ENCODE results near the gene RPL36AL. TPM values are rescaled to one million over a fixed set of nuclear protein-coding genes. Genes with fewer than 3 reads are reported as not detected.

The RPL36AL gene
- total and polyA plus RNA-seq, 2 experiments from 2014 or later = 122 to 723 TPM

DNA sequence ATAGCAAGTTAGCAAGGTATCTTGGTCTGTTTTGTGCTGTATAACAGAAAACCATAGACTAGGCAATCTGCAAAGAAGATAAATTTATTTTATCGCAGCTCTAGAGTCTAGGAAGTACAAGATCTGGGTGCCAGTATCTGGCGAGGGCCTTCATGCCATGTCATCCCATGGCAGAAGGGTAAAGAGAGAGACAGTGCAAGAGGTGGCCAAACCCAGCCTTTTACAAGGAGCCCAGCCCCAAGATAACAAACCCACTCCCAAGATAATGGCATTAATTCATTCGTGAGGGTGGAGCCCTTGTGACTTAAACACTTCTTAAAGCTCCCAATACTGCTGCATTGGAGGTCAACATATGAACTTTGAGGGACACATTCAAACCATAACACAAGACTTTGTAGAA lies 51.1 kb downstream of the RPL36AL start (continued):
- TF ChIP-seq, protein P1, sequence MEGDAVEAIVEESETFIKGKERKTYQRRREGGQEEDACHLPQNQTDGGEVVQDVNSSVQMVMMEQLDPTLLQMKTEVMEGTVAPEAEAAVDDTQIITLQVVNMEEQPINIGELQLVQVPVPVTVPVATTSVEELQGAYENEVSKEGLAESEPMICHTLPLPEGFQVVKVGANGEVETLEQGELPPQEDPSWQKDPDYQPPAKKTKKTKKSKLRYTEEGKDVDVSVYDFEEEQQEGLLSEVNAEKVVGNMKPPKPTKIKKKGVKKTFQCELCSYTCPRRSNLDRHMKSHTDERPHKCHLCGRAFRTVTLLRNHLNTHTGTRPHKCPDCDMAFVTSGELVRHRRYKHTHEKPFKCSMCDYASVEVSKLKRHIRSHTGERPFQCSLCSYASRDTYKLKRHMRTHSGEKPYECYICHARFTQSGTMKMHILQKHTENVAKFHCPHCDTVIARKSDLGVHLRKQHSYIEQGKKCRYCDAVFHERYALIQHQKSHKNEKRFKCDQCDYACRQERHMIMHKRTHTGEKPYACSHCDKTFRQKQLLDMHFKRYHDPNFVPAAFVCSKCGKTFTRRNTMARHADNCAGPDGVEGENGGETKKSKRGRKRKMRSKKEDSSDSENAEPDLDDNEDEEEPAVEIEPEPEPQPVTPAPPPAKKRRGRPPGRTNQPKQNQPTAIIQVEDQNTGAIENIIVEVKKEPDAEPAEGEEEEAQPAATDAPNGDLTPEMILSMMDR (conservative IDR thresholded peaks at IDR 0.05; ENCODE audit: low read depth in 2 of 2) = no peak
- TF ChIP-seq JUNB (IDR thresholded peaks at IDR 0.05; ENCODE audit: unreplicated experiment) (no peak), EZH2phosphoT487 (IDR thresholded peaks at IDR 0.05; ENCODE audit: unreplicated experiment) (no peak), EZH2 (IDR thresholded peaks at IDR 0.05; ENCODE audit: low read depth, unreplicated experiment) (no peak), ZNF331 (CRISPR knock-in tag; IDR thresholded peaks at IDR 0.05; ENCODE audit: low read depth) (no peak), NANOG (IDR thresholded peaks at IDR 0.05; ENCODE audit: borderline replicate concordance) (no peak), STAT1 (IDR thresholded peaks at IDR 0.05; ENCODE audit: unreplicated experiment) (no peak), POLR2AphosphoS5 (IDR thresholded peaks at IDR 0.05; ENCODE audit: low read depth) (no peak), CREB1 (CRISPR knock-in tag; IDR thresholded peaks at IDR 0.05; ENCODE audit: low read depth) (no peak)
- TF ChIP-seq, protein P2, sequence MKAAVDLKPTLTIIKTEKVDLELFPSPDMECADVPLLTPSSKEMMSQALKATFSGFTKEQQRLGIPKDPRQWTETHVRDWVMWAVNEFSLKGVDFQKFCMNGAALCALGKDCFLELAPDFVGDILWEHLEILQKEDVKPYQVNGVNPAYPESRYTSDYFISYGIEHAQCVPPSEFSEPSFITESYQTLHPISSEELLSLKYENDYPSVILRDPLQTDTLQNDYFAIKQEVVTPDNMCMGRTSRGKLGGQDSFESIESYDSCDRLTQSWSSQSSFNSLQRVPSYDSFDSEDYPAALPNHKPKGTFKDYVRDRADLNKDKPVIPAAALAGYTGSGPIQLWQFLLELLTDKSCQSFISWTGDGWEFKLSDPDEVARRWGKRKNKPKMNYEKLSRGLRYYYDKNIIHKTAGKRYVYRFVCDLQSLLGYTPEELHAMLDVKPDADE (IDR thresholded peaks at IDR 0.05) = no peak
- TF ChIP-seq, protein P3, sequence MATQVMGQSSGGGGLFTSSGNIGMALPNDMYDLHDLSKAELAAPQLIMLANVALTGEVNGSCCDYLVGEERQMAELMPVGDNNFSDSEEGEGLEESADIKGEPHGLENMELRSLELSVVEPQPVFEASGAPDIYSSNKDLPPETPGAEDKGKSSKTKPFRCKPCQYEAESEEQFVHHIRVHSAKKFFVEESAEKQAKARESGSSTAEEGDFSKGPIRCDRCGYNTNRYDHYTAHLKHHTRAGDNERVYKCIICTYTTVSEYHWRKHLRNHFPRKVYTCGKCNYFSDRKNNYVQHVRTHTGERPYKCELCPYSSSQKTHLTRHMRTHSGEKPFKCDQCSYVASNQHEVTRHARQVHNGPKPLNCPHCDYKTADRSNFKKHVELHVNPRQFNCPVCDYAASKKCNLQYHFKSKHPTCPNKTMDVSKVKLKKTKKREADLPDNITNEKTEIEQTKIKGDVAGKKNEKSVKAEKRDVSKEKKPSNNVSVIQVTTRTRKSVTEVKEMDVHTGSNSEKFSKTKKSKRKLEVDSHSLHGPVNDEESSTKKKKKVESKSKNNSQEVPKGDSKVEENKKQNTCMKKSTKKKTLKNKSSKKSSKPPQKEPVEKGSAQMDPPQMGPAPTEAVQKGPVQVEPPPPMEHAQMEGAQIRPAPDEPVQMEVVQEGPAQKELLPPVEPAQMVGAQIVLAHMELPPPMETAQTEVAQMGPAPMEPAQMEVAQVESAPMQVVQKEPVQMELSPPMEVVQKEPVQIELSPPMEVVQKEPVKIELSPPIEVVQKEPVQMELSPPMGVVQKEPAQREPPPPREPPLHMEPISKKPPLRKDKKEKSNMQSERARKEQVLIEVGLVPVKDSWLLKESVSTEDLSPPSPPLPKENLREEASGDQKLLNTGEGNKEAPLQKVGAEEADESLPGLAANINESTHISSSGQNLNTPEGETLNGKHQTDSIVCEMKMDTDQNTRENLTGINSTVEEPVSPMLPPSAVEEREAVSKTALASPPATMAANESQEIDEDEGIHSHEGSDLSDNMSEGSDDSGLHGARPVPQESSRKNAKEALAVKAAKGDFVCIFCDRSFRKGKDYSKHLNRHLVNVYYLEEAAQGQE (IDR thresholded peaks at IDR 0.05; ENCODE audit: unreplicated experiment) = no peak

Small RNA genes lying within 50 kb of the gene (small RNA-seq; reads per million reads assigned to genes)
- not detected for gene AL139099.3 (ENCODE audit: low replicate concordance)
- gene AL139099.4 (ENCODE audit: low replicate concordance) = not detected
- not detected for gene RF00019 (ENCODE audit: low replicate concordance)

Other genes starting within 250 kb of the RPL36AL start
- 2,294 and 3,734 TPM in 2 replicates for gene RPS29, start 34.2 kb downstream of the RPL36AL start, total RNA-seq (2014; rRNA removed; shearing (Covaris generic))
- gene RPS29, start 34.2 kb downstream of the RPL36AL start, polyA plus RNA-seq (2016; fragmentation: Nextera tagmentation; extraction: Ambion mirVana) = 2,556 and 2,560 TPM in 2 replicates
- gene LRR1, start 21.7 kb downstream of the RPL36AL start, total RNA-seq (2014; rRNA removed; shearing (Covaris generic)) = 27.8 and 31.8 TPM in 2 replicates
- gene LRR1, start 21.7 kb downstream of the RPL36AL start, polyA plus RNA-seq (2016; fragmentation: Nextera tagmentation; extraction: Ambion mirVana) = 37.7 and 41.9 TPM in 2 replicates
- gene MGAT2, start 173 bp upstream of the RPL36AL start, total RNA-seq (2014; rRNA removed; shearing (Covaris generic)) = 25.7 and 31.6 TPM in 2 replicates
- gene MGAT2, start 173 bp upstream of the RPL36AL start, polyA plus RNA-seq (2016; fragmentation: Nextera tagmentation; extraction: Ambion mirVana) = 10.1 and 10.3 TPM in 2 replicates
- gene DNAAF2, start 14.6 kb upstream of the RPL36AL start, total RNA-seq (2014; rRNA removed; shearing (Covaris generic)) = 40.4 and 41.2 TPM in 2 replicates
- 56.9 and 62.6 TPM in 2 replicates for gene DNAAF2, start 14.6 kb upstream of the RPL36AL start, polyA plus RNA-seq (2016; fragmentation: Nextera tagmentation; extraction: Ambion mirVana)
- gene POLE2, start 67.6 kb upstream of the RPL36AL start, total RNA-seq (2014; rRNA removed; shearing (Covaris generic)) = 53.3 and 76.5 TPM in 2 replicates
- gene POLE2, start 67.6 kb upstream of the RPL36AL start, polyA plus RNA-seq (2016; fragmentation: Nextera tagmentation; extraction: Ambion mirVana) = 37.9 and 41.9 TPM in 2 replicates
- 4.0 TPM in 1 of 2 replicates, not detected in the other for gene KLHDC1, start 72.5 kb upstream of the RPL36AL start, total RNA-seq (2014; rRNA removed; shearing (Covaris generic))
- not detected in 2 replicates for gene KLHDC1, start 72.5 kb upstream of the RPL36AL start, polyA plus RNA-seq (2016; fragmentation: Nextera tagmentation; extraction: Ambion mirVana)
- gene KLHDC2, start 147.5 kb upstream of the RPL36AL start, total RNA-seq (2014; rRNA removed; shearing (Covaris generic)) = 61.9 and 67.1 TPM in 2 replicates
- gene KLHDC2, start 147.5 kb upstream of the RPL36AL start, polyA plus RNA-seq (2016; fragmentation: Nextera tagmentation; extraction: Ambion mirVana) = 34.1 and 38.5 TPM in 2 replicates
- gene NEMF, start 232.2 kb upstream of the RPL36AL start, total RNA-seq (2014; rRNA removed; shearing (Covaris generic)) = 54.7 and 58.4 TPM in 2 replicates
- 73.8 and 88.1 TPM in 2 replicates for gene NEMF, start 232.2 kb upstream of the RPL36AL start, polyA plus RNA-seq (2016; fragmentation: Nextera tagmentation; extraction: Ambion mirVana)

Data from GM23338 (cell line).